Endothelial cell of umbilical vein (primary cell): ENCODE results near the gene BUD31.

ENCODE experiments used
- EZH2 ChIP-seq: IDR thresholded peaks from 2 replicates; pipeline ENCODE4 v1.6.1; 2012; ENCODE audit warnings: borderline replicate concordance, low read depth, mild to moderate bottlenecking, moderate library complexity, low read length, inconsistent platforms; ENCODE audit not compliant: severe bottlenecking
- TF ChIP-seq, protein P1 (sequence below), 2 donors: IDR thresholded peaks; 1 replicate in 1 of 2; 2 replicates in 1 of 2; pipeline ENCODE4 v1.5.1; 2011; ENCODE audit warnings: low read length in 2 of 2, mild to moderate bottlenecking in 2 of 2, moderate library complexity in 2 of 2, control low read depth in 1 of 2, inconsistent platforms in 1 of 2, low read depth in 1 of 2; ENCODE audit not compliant: insufficient read depth in 1 of 2; ENCODE audit errors: extremely low read depth in 1 of 2

DNA sequence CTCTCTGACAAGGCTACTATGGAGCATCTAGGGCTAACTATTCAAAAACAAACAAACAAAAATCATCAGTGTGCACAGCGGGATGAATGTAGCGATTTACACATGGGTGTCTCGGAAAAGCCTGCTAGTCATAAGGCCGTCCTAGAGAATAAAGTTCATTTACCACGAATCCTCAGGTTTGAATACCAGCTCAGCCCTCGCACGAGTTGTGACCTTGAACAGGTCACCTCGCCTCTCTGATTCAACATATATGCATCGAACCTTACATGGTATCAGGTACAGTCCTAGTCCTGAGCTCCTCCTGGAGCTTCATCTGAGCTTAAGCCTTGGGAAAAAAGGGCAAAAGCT is 56.6 kb downstream of the BUD31 start:
- TF ChIP-seq, protein P1, sequence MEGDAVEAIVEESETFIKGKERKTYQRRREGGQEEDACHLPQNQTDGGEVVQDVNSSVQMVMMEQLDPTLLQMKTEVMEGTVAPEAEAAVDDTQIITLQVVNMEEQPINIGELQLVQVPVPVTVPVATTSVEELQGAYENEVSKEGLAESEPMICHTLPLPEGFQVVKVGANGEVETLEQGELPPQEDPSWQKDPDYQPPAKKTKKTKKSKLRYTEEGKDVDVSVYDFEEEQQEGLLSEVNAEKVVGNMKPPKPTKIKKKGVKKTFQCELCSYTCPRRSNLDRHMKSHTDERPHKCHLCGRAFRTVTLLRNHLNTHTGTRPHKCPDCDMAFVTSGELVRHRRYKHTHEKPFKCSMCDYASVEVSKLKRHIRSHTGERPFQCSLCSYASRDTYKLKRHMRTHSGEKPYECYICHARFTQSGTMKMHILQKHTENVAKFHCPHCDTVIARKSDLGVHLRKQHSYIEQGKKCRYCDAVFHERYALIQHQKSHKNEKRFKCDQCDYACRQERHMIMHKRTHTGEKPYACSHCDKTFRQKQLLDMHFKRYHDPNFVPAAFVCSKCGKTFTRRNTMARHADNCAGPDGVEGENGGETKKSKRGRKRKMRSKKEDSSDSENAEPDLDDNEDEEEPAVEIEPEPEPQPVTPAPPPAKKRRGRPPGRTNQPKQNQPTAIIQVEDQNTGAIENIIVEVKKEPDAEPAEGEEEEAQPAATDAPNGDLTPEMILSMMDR (IDR thresholded peaks at IDR 0.05; ENCODE audit: extremely low read depth in 1 of 2, insufficient read depth in 1 of 2, low read depth in 1 of 2, low read length in 2 of 2) = no peak
- TF ChIP-seq EZH2 = no peak
